CD4-positive, alpha-beta T cell treated with Interleukin-6 at 100 ng/mL for 8 hours (primary cell): Measurements from ENCODE around the gene HCRT.

ENCODE experiments used
- DNase-seq: peaks from one replicate; pipeline ENCODE4 v3.0.0-alpha.2; 2020; ENCODE audit warnings: mixed read lengths, low spot score

The HCRT gene

GRCh38 chr17:42138749-42139492, 46.3 kb downstream of the HCRT start:
- DNase-seq, result no peak

- no peak for DNase-seq
These were observed 48.6 kb downstream of the HCRT start for GRCh38 chr17:42136654-42137051.

- DNase-seq, result no peak
These were observed 49.3 kb downstream of the HCRT start for GRCh38 chr17:42135664-42136653.

DNA sequence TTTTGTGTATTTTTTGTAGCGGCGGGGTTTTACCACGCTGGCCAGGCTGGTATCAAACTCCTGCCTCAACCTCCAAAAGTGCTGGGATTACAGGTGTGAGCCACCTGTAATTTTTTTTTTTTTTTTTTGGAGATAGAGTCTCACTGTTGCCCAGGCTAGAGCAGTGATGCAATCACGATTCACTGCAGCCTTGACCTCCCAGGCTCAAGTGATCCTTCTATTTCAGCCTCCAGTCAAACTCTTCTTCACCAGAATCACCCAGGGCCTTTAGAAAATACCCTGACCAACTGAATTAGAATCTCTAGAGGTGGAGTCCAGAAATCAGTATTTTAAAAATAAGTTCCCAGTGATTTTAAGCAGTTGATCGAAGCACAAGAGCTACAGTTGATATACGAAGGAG, 50.1 kb downstream of the HCRT start:
- DNase-seq, result no peak
